ENCODE results near the gene MAPK8IP2.

The MAPK8IP2 gene

GRCh38 chr22:50600538-50600937 is at the start of gene MAPK8IP2:
MAPK8IP2 (plus strand) TSS chr22:50600793; CDS start chr22:50600819, 26 bp downstream.
- DNase-seq (ENCODE audit: low read depth), result no peak

GRCh38 chr22:50551160-50551752 is 49.3 kb upstream of the MAPK8IP2 start:
- DNase-seq (ENCODE audit: low read depth), result no peak

GRCh38 chr22:50553310-50553709 is 47.3 kb upstream of the MAPK8IP2 start:
- DNase-seq (ENCODE audit: low read depth), result no peak

GRCh38 chr22:50556703-50557102 is 43.9 kb upstream of the MAPK8IP2 start:
- no peak for DNase-seq (ENCODE audit: low read depth)

GRCh38 chr22:50560034-50560433 is 40.6 kb upstream of the MAPK8IP2 start:
- no peak for DNase-seq (ENCODE audit: low read depth)

GRCh38 chr22:50561401-50562358 is 38.9 kb upstream of the MAPK8IP2 start:
- no peak for DNase-seq (ENCODE audit: low read depth)

- peak; percentile 96 for DNase-seq (ENCODE audit: low read depth)
Measured at GRCh38 chr22:50562523-50563412, 37.8 kb upstream of the MAPK8IP2 start, which contains the start of gene SYCE3. SYCE3 (minus strand) TSS chr22:50562919; CDS start chr22:50556405, 6,514 bp downstream.

GRCh38 chr22:50563413-50564160 is 37.0 kb upstream of the MAPK8IP2 start:
- DNase-seq (ENCODE audit: low read depth), result no peak

- DNase-seq (ENCODE audit: low read depth), result no peak
Measured at GRCh38 chr22:50564289-50564688, 36.3 kb upstream of the MAPK8IP2 start.

GRCh38 chr22:50567721-50568252 is 32.8 kb upstream of the MAPK8IP2 start:
- no peak for DNase-seq (ENCODE audit: low read depth)

- no peak for DNase-seq (ENCODE audit: low read depth)
Measured at GRCh38 chr22:50568626-50569025, 32.0 kb upstream of the MAPK8IP2 start.

- no peak for DNase-seq (ENCODE audit: low read depth)
Measured at GRCh38 chr22:50569041-50569459, 31.5 kb upstream of the MAPK8IP2 start.

GRCh38 chr22:50569896-50570535 is 30.6 kb upstream of the MAPK8IP2 start:
- DNase-seq (ENCODE audit: low read depth), result no peak

- no peak for DNase-seq (ENCODE audit: low read depth)
Measured at GRCh38 chr22:50570861-50571260, 29.7 kb upstream of the MAPK8IP2 start.

GRCh38 chr22:50571264-50572175 is 29.1 kb upstream of the MAPK8IP2 start:
- no peak for DNase-seq (ENCODE audit: low read depth)

- no peak for DNase-seq (ENCODE audit: low read depth)
Measured at GRCh38 chr22:50572965-50573364, 27.6 kb upstream of the MAPK8IP2 start.

GRCh38 chr22:50573491-50574382 is 26.9 kb upstream of the MAPK8IP2 start:
- no peak for DNase-seq (ENCODE audit: low read depth)

GRCh38 chr22:50574383-50574755 is 26.2 kb upstream of the MAPK8IP2 start:
- DNase-seq (ENCODE audit: low read depth), result no peak

Data from stimulated activated CD8-positive, alpha-beta memory T cell treated with anti-CD3 and anti-CD28 coated beads, Interleukin-7, amount 100 ng/mL, for 24 hours (primary cell).